Upper lobe of left lung (tissue), 6 donors: Measurements from ENCODE around the gene LRRC1. TPM values are rescaled to one million over a fixed set of nuclear protein-coding genes. Genes with fewer than 3 reads are reported as not detected.

Source experiments
- ATAC-seq, 2 donors: fragments of 200-7000 bp; cut with Tn5 transposase; one replicate each; pipeline ENCODE4 v1.9.1; 2022; ENCODE audit warnings: mild to moderate bottlenecking in 2 of 2, moderate library complexity in 2 of 2; ENCODE audit not compliant: low FRiP score in 2 of 2
- DNase-seq, 2 donors: peaks; one replicate each; pipeline ENCODE4 v3.0.0-alpha.2; 2019 to 2020
- H3K27ac ChIP-seq, 4 donors: fragments of 200-600 bp; sonication (generic); one replicate each; pipeline ENCODE4 v1.5.1; 2016 to 2019
- H3K27me3 ChIP-seq, 4 donors: fragments of 200-600 bp; sonication (generic); one replicate each; pipeline ENCODE4 v1.5.1; 2017 to 2019
- H3K36me3 ChIP-seq, 4 donors: fragments of 200-600 bp; sonication (generic); one replicate each; pipeline ENCODE4 v1.5.1; 2016 to 2019
- H3K4me1 ChIP-seq, 4 donors: fragments of 200-600 bp; sonication (generic); one replicate each; pipeline ENCODE4 v1.5.1; 2018 to 2019
- H3K4me3 ChIP-seq, 4 donors: fragments of 200-600 bp; sonication (generic); one replicate each; pipeline ENCODE4 v1.5.1; 2017 to 2019; ENCODE audit warnings: mild to moderate bottlenecking in 2 of 4, moderate library complexity in 1 of 4
- H3K9me3 ChIP-seq, 4 donors: fragments of 200-600 bp; sonication (generic); one replicate each; pipeline ENCODE4 v1.5.1; 2018 to 2019
- CTCF ChIP-seq, 6 experiments: fragments of 450-650 bp in 4 of 6; fragments of 200-600 bp in 2 of 6; sonication (generic) in 2 of 6; IDR thresholded peaks; one replicate each; pipeline ENCODE4 v1.5.1; 2016 to 2019; ENCODE audit warnings: antibody characterized with exemption in 6 of 6
- EP300 ChIP-seq, 4 donors: sonication (generic); formaldehyde crosslinking; IDR thresholded peaks; one replicate each; pipeline ENCODE4 v1.5.1; 2017; ENCODE audit warnings: antibody characterized with exemption in 4 of 4, control low read depth in 2 of 4
- POLR2A ChIP-seq, 4 donors: fragments of 450-650 bp; IDR thresholded peaks; one replicate each; pipeline ENCODE4 v1.5.1; 2016 to 2017; ENCODE audit warnings: antibody characterized with exemption in 4 of 4, mild to moderate bottlenecking in 2 of 4
- POLR2AphosphoS5 ChIP-seq, 2 donors: sonication (generic); formaldehyde crosslinking; IDR thresholded peaks; one replicate each; pipeline ENCODE4 v1.5.1; 2017; ENCODE audit warnings: antibody characterized with exemption in 2 of 2
- WGBS, 2 donors: methylation state at CpG; one replicate each; pipeline ENCODE4 v1.1.5; 2017 to 2018; 5-methylcytosine and 5-hydroxymethylcytosine counted together
- total RNA-seq, 6 donors: library from RNA; depleted of rRNA in 4 of 6; stranded (reverse); fragments of >200 nt in 4 of 6; gene quantifications; one replicate each; pipeline versions ENCODE4 v1.1.0 to v1.2.1, GENCODE V29; 2016 to 2021
- donor health status: DM: no; HTN: no; CAD: no; lungs with moderate emphysema.
- donor health status: DM: no; HTN: yes; CAD: no; lungs with severe emphysema.

LRRC1 gene
- total RNA-seq, 6 donors from 2014 or later, result 10.9 to 31.5 (median 19.4) TPM

GRCh38 chr6:53898026-53898795, 103.4 kb downstream of the LRRC1 start:
- ATAC-seq, result no peak
- H3K9me3 ChIP-seq, result no peaks in the 10 kb centered on the region

GRCh38 chr6:53899512-53899911, 104.7 kb downstream of the LRRC1 start:
- no peak overlapping the region for H3K4me3 ChIP-seq
- no peak overlapping the region for H3K27ac ChIP-seq
- WGBS, 2 donors, result 75 to 88% methylated on average over 5 of the region's 5 CpGs
- no peaks in the 10 kb centered on the region for H3K9me3 ChIP-seq
- TF ChIP-seq POLR2AphosphoS5 (IDR thresholded peaks at IDR 0.05) (no peak), EP300 (IDR thresholded peaks at IDR 0.05) (no peak), CTCF (IDR thresholded peaks at IDR 0.05) (no peak), POLR2A (IDR thresholded peaks at IDR 0.05) (no peak)
- DNase-seq, result no peak
- H3K36me3 ChIP-seq, result peaks cover 0 to 14% (median 0%) of the 10 kb centered on the region in 4 donors
- ATAC-seq, result no peak
- no peaks in the 10 kb centered on the region for H3K4me1 ChIP-seq
- H3K27me3 ChIP-seq, result no peaks in the 10 kb centered on the region

More at GRCh38 chr6:53898026-53898795, 103.4 kb downstream of the LRRC1 start:
- DNase-seq, result no peak
- Histone ChIP-seq H3K27me3 (no peaks in the 10 kb centered on the region), H3K36me3 (peaks cover 0 to 5% (median 0%) of the 10 kb centered on the region in 4 donors), H3K4me3 (no peak overlapping the region), H3K4me1 (no peaks in the 10 kb centered on the region), H3K27ac (no peak overlapping the region)
- WGBS, 2 donors, result 89 to 90% methylated on average over 2 of the region's 2 CpGs
- TF ChIP-seq EP300 (IDR thresholded peaks at IDR 0.05), result no peak
- TF ChIP-seq POLR2A (IDR thresholded peaks at IDR 0.05), result no peak
- TF ChIP-seq CTCF (IDR thresholded peaks at IDR 0.05), result no peak
- TF ChIP-seq POLR2AphosphoS5 (IDR thresholded peaks at IDR 0.05), result no peak

GRCh38 chr6:53903357-53903756, 108.6 kb downstream of the LRRC1 start:
- Histone ChIP-seq H3K36me3 (peaks cover 0 to 9% (median 0%) of the 10 kb centered on the region in 4 donors), H3K9me3 (no peaks in the 10 kb centered on the region), H3K4me3 (no peak overlapping the region), H3K27ac (no peak overlapping the region), H3K27me3 (no peaks in the 10 kb centered on the region), H3K4me1 (no peaks in the 10 kb centered on the region)
- WGBS, 2 donors, result 91 to 98% methylated on average over 1 to 2 of the region's 2 CpGs
- DNase-seq, result no peak
- no peak for TF ChIP-seq POLR2AphosphoS5 (IDR thresholded peaks at IDR 0.05)
- TF ChIP-seq CTCF (IDR thresholded peaks at IDR 0.05), result no peak
- no peak for TF ChIP-seq POLR2A (IDR thresholded peaks at IDR 0.05)
- TF ChIP-seq EP300 (IDR thresholded peaks at IDR 0.05), result no peak
- no peak for ATAC-seq

GRCh38 chr6:53906103-53906502, 111.3 kb downstream of the LRRC1 start:
- ATAC-seq (no peak), DNase-seq (no peak)
- WGBS, 2 donors, result 88 to 91% methylated on average over 3 of the region's 3 CpGs
- Histone ChIP-seq H3K27me3 (no peaks in the 10 kb centered on the region), H3K4me3 (no peak overlapping the region), H3K27ac (no peak overlapping the region), H3K9me3 (no peaks in the 10 kb centered on the region), H3K4me1 (no peaks in the 10 kb centered on the region), H3K36me3 (peaks cover 0 to 9% (median 0%) of the 10 kb centered on the region in 4 donors)
- no peak for TF ChIP-seq CTCF (IDR thresholded peaks at IDR 0.05)
- no peak for TF ChIP-seq POLR2A (IDR thresholded peaks at IDR 0.05)
- TF ChIP-seq EP300 (IDR thresholded peaks at IDR 0.05), result no peak
- no peak for TF ChIP-seq POLR2AphosphoS5 (IDR thresholded peaks at IDR 0.05)

- WGBS, 2 donors, result 55 to 69% methylated on average over 3 of the region's 3 CpGs
- no peaks in the 10 kb centered on the region for H3K27me3 ChIP-seq
- TF ChIP-seq POLR2A (IDR thresholded peaks at IDR 0.05) (no peak), POLR2AphosphoS5 (IDR thresholded peaks at IDR 0.05) (no peak), CTCF (IDR thresholded peaks at IDR 0.05) (no peak), EP300 (IDR thresholded peaks at IDR 0.05) (no peak)
- no peak overlapping the region for H3K27ac ChIP-seq
- no peak for DNase-seq
- H3K4me3 ChIP-seq, result no peak overlapping the region
- no peaks in the 10 kb centered on the region for H3K4me1 ChIP-seq
- H3K9me3 ChIP-seq, result no peaks in the 10 kb centered on the region
- peaks cover 0 to 9% (median 0%) of the 10 kb centered on the region in 4 donors for H3K36me3 ChIP-seq
- ATAC-seq, result peak in 1 of 2 donors; percentile 44
These were observed 112.0 kb downstream of the LRRC1 start for GRCh38 chr6:53906842-53907241.
